ENCODE results near the gene ACTA1. TPM values are rescaled to one million over a fixed set of nuclear protein-coding genes. Genes with fewer than 3 reads are reported as not detected.

ACTA1 gene
- total and polyA plus RNA-seq, 2 of the 8 experiments (the other 6 are each of a cell fraction or from before 2014, with no cell fraction given) = 23.5 to 58.2 TPM

DNA sequence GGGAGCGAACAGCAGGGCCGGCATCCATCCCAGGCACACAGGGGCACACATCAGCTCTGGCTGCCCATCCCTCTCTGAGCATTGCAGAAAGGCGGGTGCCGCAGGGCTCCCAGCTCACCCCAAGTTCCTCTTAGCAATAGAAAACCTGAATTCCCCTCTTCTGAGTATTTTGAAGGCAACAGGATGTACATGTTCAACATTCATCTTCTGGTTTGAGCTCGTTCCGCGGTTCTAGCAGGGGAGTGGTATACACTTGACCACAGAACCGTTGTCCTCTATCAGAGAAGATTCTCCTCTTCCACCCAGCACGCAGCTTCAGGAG, 23.6 kb downstream of the ACTA1 start (continued):
- TF ChIP-seq SIRT6 (IDR thresholded peaks at IDR 0.05; ENCODE audit: low read length) (no peak), CHD1 (IDR thresholded peaks at IDR 0.05; ENCODE audit: low read depth, low read length) (no peak)

All from H1 (cell line).